Loucy (cell line): ENCODE measurements around the gene CPA3.

Source experiments
- EZH2phosphoT487 ChIP-seq: fragments of 200-600 bp; IDR thresholded peaks from 2 replicates; pipeline ENCODE4 v1.6.1; 2018; ENCODE audit warnings: antibody characterized with exemption, mild to moderate bottlenecking, moderate library complexity, borderline replicate concordance
- TF ChIP-seq, protein P1 (sequence below): fragments of 200-600 bp; sonication (generic); conservative IDR thresholded peaks from 2 replicates; pipeline ENCODE4 v1.5.1; 2014; ENCODE audit warnings: mild to moderate bottlenecking, antibody characterized with exemption, low read length

DNA sequence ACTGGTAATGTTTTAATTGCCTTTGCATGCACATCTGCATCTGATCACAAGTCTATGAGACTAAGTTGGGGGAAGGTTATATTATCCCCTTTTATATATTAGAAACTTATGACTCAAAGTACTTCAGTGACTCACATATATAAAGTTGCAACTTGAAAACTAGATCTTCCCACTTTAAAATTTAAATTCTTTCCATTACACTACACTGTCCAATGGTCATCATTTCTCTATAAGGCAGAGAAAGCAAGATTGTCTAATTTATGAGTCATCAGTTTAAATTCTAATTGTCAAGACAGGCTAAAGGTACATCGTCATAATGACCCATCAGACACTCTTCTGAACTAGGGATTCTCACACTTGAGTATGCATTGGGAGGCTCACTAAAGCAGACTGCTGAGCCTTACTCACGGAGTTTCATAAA, 37.9 kb downstream of the CPA3 start:
- TF ChIP-seq, protein P1, sequence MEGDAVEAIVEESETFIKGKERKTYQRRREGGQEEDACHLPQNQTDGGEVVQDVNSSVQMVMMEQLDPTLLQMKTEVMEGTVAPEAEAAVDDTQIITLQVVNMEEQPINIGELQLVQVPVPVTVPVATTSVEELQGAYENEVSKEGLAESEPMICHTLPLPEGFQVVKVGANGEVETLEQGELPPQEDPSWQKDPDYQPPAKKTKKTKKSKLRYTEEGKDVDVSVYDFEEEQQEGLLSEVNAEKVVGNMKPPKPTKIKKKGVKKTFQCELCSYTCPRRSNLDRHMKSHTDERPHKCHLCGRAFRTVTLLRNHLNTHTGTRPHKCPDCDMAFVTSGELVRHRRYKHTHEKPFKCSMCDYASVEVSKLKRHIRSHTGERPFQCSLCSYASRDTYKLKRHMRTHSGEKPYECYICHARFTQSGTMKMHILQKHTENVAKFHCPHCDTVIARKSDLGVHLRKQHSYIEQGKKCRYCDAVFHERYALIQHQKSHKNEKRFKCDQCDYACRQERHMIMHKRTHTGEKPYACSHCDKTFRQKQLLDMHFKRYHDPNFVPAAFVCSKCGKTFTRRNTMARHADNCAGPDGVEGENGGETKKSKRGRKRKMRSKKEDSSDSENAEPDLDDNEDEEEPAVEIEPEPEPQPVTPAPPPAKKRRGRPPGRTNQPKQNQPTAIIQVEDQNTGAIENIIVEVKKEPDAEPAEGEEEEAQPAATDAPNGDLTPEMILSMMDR, result no peak
- TF ChIP-seq EZH2phosphoT487, result no peak
